Upper lobe of left lung (tissue), 4 donors: ENCODE results near the gene EBF4.

Source experiments
- EP300 ChIP-seq, 4 donors: sonication (generic); formaldehyde crosslinking; IDR thresholded peaks; one replicate each; pipeline ENCODE4 v1.5.1; 2017; ENCODE audit warnings: antibody characterized with exemption in 4 of 4, control low read depth in 2 of 4
- POLR2A ChIP-seq, 4 donors: fragments of 450-650 bp; IDR thresholded peaks; one replicate each; pipeline ENCODE4 v1.5.1; 2016 to 2017; ENCODE audit warnings: antibody characterized with exemption in 4 of 4, mild to moderate bottlenecking in 2 of 4
- POLR2AphosphoS5 ChIP-seq, 2 donors: sonication (generic); formaldehyde crosslinking; IDR thresholded peaks; one replicate each; pipeline ENCODE4 v1.5.1; 2017; ENCODE audit warnings: antibody characterized with exemption in 2 of 2
- TF ChIP-seq, protein P1 (sequence below), 6 experiments: fragments of 450-650 bp in 4 of 6; fragments of 200-600 bp in 2 of 6; sonication (generic) in 2 of 6; IDR thresholded peaks; one replicate each; pipeline ENCODE4 v1.5.1; 2016 to 2019; ENCODE audit warnings: antibody characterized with exemption in 6 of 6

DNA sequence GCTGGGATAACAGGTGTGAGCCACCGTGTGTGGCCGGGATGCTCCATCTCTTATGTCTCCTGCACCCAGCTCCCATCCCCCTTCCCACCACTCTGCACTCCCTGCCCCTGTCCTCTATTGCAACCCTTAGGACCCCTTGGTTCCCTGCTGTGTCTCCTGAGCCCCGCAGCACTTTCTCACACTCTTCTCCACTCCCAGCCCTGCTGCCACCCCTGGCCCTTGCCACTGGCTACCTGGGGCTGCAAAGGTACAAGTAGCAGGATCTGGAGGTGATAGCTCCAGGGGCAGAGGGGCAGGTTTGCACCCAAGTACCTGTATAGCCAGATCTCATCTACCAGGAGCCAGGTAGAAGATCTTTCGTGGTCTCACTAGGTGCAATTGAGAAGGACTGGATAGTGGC, 114.4 kb downstream of the EBF4 start:
- TF ChIP-seq, protein P1, sequence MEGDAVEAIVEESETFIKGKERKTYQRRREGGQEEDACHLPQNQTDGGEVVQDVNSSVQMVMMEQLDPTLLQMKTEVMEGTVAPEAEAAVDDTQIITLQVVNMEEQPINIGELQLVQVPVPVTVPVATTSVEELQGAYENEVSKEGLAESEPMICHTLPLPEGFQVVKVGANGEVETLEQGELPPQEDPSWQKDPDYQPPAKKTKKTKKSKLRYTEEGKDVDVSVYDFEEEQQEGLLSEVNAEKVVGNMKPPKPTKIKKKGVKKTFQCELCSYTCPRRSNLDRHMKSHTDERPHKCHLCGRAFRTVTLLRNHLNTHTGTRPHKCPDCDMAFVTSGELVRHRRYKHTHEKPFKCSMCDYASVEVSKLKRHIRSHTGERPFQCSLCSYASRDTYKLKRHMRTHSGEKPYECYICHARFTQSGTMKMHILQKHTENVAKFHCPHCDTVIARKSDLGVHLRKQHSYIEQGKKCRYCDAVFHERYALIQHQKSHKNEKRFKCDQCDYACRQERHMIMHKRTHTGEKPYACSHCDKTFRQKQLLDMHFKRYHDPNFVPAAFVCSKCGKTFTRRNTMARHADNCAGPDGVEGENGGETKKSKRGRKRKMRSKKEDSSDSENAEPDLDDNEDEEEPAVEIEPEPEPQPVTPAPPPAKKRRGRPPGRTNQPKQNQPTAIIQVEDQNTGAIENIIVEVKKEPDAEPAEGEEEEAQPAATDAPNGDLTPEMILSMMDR (IDR thresholded peaks at IDR 0.05), result no peak
- TF ChIP-seq POLR2AphosphoS5 (IDR thresholded peaks at IDR 0.05), result no peak
- no peak for TF ChIP-seq EP300 (IDR thresholded peaks at IDR 0.05)
- TF ChIP-seq POLR2A (IDR thresholded peaks at IDR 0.05), result no peak
